Chondrocyte (in vitro differentiated cells): ENCODE data around the gene GALNT14. TPM values are rescaled to one million over a fixed set of nuclear protein-coding genes. Genes with fewer than 3 reads are reported as not detected.

Source experiments
- DNase-seq: peaks from one replicate; pipeline ENCODE4 v3.0.0; 2021; ENCODE audit warnings: mixed read lengths, low spot score
- H3K27ac Mint-ChIP-seq: one replicate; pipeline ENCODE4 v1.8.0; 2021; ENCODE audit warnings: mild to moderate bottlenecking, moderate library complexity, mixed read lengths; ENCODE audit not compliant: unreplicated experiment
- H3K27me3 Mint-ChIP-seq: 2 replicates; pipeline ENCODE4 v1.8.0; 2021; ENCODE audit warnings: low read depth, mixed read lengths
- H3K36me3 Mint-ChIP-seq: 2 replicates; pipeline ENCODE4 v1.8.0; 2021; ENCODE audit warnings: low read depth, mixed read lengths
- H3K4me1 Mint-ChIP-seq: 2 replicates; pipeline ENCODE4 v1.8.0; 2021; ENCODE audit warnings: low read depth, mild to moderate bottlenecking, mixed read lengths
- H3K4me3 Mint-ChIP-seq: one replicate; pipeline ENCODE4 v1.8.0; 2021; ENCODE audit warnings: mild to moderate bottlenecking, moderate library complexity, mixed read lengths; ENCODE audit not compliant: unreplicated experiment
- H3K9me3 Mint-ChIP-seq: 2 replicates; pipeline ENCODE4 v1.8.0; 2021; ENCODE audit warnings: low read depth, mixed read lengths
- CTCF ChIP-seq: fragments of 200-600 bp; sonication (generic); IDR thresholded peaks from 2 replicates; pipeline ENCODE4 v1.5.0; 2021; ENCODE audit warnings: antibody characterized with exemption, mild to moderate bottlenecking, moderate library complexity
- total RNA-seq: library from RNA; stranded (reverse); gene quantifications from 3 replicates; pipeline ENCODE4 v1.2.1, GENCODE V29; 2021

GALNT14 gene
- total RNA-seq, 1 donor from 2014 or later = 17.8 TPM

GRCh38 chr2:30948130-30948529 lies 190.1 kb downstream of the GALNT14 start:
- no peaks in the 10 kb centered on the region for H3K27me3 Mint-ChIP-seq
- DNase-seq = no peak
- no peak for TF ChIP-seq CTCF
- no peak overlapping the region for H3K4me3 Mint-ChIP-seq
- H3K4me1 Mint-ChIP-seq = no peaks in the 10 kb centered on the region
- no peaks in the 10 kb centered on the region for H3K9me3 Mint-ChIP-seq
- H3K36me3 Mint-ChIP-seq = no peaks in the 10 kb centered on the region
- H3K27ac Mint-ChIP-seq = no peak overlapping the region

GRCh38 chr2:30947686-30948085 lies 190.6 kb downstream of the GALNT14 start:
- no peaks in the 10 kb centered on the region for H3K9me3 Mint-ChIP-seq
- DNase-seq = no peak
- H3K36me3 Mint-ChIP-seq = no peaks in the 10 kb centered on the region
- no peak overlapping the region for H3K27ac Mint-ChIP-seq
- H3K4me3 Mint-ChIP-seq = no peak overlapping the region
- H3K27me3 Mint-ChIP-seq = no peaks in the 10 kb centered on the region
- TF ChIP-seq CTCF = no peak
- H3K4me1 Mint-ChIP-seq = no peaks in the 10 kb centered on the region

DNA sequence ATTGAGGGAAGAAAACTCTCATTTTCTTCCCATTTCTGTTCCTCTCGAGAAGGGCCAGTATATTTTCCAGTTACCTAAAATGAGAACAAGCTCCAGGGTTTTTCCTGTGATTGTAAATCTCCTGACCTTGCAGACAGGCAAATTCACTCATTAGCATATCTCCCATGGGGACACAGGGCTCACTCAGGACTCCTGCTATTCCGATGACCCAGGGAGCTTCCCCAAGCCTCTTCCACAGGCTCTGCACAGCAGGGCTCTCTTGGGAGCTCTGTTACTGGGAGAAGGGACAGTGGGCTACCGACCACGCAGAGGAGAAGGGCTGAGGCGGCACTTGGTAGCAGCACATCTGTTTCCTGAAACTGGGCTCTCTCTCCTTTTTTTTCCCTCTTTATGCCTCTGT lies 195.8 kb downstream of the GALNT14 start:
- no peak for TF ChIP-seq CTCF
- H3K4me3 Mint-ChIP-seq = no peak overlapping the region
- no peaks in the 10 kb centered on the region for H3K4me1 Mint-ChIP-seq
- H3K27ac Mint-ChIP-seq = no peak overlapping the region
- peaks cover 15% of the 10 kb centered on the region for H3K27me3 Mint-ChIP-seq
- no peaks in the 10 kb centered on the region for H3K9me3 Mint-ChIP-seq
- DNase-seq = no peak
- no peaks in the 10 kb centered on the region for H3K36me3 Mint-ChIP-seq

GRCh38 chr2:30940839-30941238 lies 197.4 kb downstream of the GALNT14 start:
- no peak overlapping the region for H3K4me3 Mint-ChIP-seq
- no peak overlapping the region for H3K27ac Mint-ChIP-seq
- H3K9me3 Mint-ChIP-seq = no peaks in the 10 kb centered on the region
- TF ChIP-seq CTCF = no peak
- H3K4me1 Mint-ChIP-seq = no peaks in the 10 kb centered on the region
- peaks cover 15% of the 10 kb centered on the region for H3K27me3 Mint-ChIP-seq
- no peaks in the 10 kb centered on the region for H3K36me3 Mint-ChIP-seq
- no peak for DNase-seq

GRCh38 chr2:30939364-30939763 lies 198.9 kb downstream of the GALNT14 start:
- no peaks in the 10 kb centered on the region for H3K4me1 Mint-ChIP-seq

More at GRCh38 chr2:30939364-30939763, 198.9 kb downstream of the GALNT14 start:
- Mint-ChIP-seq H3K4me3 (no peak overlapping the region), H3K27me3 (peaks cover 15% of the 10 kb centered on the region), H3K36me3 (no peaks in the 10 kb centered on the region), H3K27ac (no peak overlapping the region), H3K9me3 (no peaks in the 10 kb centered on the region)
- no peak for DNase-seq
- TF ChIP-seq CTCF = no peak
